ENCODE measurements around the gene SARS1.

Gene SARS1

DNA sequence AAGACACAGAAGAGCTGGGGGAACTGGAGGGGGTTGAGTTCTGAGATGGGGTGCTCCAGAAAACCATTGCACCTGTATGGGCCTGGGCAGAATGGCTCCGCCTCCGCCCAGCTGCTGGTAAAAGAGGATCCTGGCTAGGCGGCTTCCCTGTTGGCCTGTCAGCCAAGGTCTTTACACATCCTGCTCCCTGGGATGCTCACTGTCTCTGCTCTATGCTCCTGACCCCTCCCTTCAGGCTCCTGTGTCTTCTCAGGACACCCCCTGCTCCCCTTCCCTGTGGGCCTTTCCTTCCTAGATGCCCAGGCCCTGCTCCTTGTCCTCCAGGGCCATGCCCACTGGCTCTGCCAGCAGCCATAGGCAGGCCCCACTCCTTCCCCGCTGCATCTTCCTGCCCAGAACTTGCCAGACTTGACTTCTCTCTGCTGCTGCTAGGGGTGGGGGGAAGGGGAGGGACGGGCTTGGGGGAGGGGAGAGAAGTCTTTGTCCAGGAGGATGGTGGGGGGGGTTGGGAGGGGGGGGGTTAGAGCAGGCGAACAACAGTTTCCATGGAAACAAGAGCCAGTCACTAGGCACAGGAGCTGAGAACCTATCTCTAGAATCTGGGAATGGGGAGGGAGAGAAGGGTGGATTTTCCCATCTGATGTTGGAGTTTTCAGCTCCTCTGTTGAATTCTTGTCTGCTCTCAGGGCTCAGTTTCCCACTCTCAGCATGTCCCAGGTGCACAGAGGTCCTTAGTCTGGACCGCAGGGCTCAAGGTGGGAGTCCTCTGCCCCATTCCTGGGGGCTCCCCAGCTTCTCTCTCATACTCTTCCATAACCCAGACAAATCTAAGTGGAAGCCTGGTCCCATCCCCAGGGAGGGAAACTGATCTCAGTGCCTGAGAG is 46.2 kb downstream of the SARS1 start:
- H3K36me3 ChIP-seq (ENCODE audit: insufficient read depth, low read length) = no peaks in the 10 kb centered on the region
- no peaks in the 10 kb centered on the region for H3K9me2 ChIP-seq (replicated peaks; ENCODE audit: low read depth, low read length)
- no peaks in the 10 kb centered on the region for H3K79me2 ChIP-seq (ENCODE audit: insufficient read depth, low read length)
- H3K4me2 ChIP-seq (ENCODE audit: low read depth, low read length, poor library complexity, severe bottlenecking) = no peak overlapping the region
- no peak overlapping the region for H3K4me3 ChIP-seq (ENCODE audit: low read length, poor library complexity, severe bottlenecking)
- no peaks in the 10 kb centered on the region for H3K27me3 ChIP-seq (ENCODE audit: insufficient read depth, low read length, poor library complexity, severe bottlenecking)
- TF ChIP-seq, protein P1, sequence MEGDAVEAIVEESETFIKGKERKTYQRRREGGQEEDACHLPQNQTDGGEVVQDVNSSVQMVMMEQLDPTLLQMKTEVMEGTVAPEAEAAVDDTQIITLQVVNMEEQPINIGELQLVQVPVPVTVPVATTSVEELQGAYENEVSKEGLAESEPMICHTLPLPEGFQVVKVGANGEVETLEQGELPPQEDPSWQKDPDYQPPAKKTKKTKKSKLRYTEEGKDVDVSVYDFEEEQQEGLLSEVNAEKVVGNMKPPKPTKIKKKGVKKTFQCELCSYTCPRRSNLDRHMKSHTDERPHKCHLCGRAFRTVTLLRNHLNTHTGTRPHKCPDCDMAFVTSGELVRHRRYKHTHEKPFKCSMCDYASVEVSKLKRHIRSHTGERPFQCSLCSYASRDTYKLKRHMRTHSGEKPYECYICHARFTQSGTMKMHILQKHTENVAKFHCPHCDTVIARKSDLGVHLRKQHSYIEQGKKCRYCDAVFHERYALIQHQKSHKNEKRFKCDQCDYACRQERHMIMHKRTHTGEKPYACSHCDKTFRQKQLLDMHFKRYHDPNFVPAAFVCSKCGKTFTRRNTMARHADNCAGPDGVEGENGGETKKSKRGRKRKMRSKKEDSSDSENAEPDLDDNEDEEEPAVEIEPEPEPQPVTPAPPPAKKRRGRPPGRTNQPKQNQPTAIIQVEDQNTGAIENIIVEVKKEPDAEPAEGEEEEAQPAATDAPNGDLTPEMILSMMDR (conservative IDR thresholded peaks at IDR 0.05; ENCODE audit: low read length) = no peak
- no peak for TF ChIP-seq EZH2phosphoT487 (IDR thresholded peaks at IDR 0.05; ENCODE audit: borderline replicate concordance)
- H2AFZ ChIP-seq (ENCODE audit: low read length) = no peak overlapping the region
- no peak overlapping the region for H3K9ac ChIP-seq (ENCODE audit: low read depth, low read length, poor library complexity, severe bottlenecking)
- H4K20me1 ChIP-seq (ENCODE audit: insufficient read depth, low read length, poor library complexity, severe bottlenecking) = no peaks in the 10 kb centered on the region
- H3K4me1 ChIP-seq (ENCODE audit: insufficient read depth, low read length, poor library complexity, severe bottlenecking) = no peaks in the 10 kb centered on the region
- no peaks in the 10 kb centered on the region for H3K9me3 ChIP-seq (ENCODE audit: insufficient read depth, low read depth, low read length)
- H3F3A ChIP-seq (ENCODE audit: low read depth) = no peaks in the 10 kb centered on the region

DNA sequence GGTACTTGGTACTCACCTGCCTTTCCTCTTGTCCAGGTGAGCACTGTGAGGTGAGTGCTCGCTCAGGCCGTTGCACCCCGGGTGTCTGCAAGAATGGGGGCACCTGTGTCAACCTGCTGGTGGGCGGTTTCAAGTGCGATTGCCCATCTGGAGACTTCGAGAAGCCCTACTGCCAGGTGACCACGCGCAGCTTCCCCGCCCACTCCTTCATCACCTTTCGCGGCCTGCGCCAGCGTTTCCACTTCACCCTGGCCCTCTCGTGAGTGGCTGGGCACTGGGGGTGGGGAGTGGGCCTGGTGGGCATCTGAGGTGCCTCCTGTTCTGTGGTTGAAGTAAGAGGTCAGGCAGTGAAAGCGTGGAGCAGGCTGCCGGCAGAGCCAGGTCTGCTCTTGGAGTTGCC is 47.3 kb downstream of the SARS1 start:
- no peaks in the 10 kb centered on the region for H3K9me2 ChIP-seq (replicated peaks; ENCODE audit: low read depth, low read length)
- H2AFZ ChIP-seq (ENCODE audit: low read length) = no peak overlapping the region
- no peak overlapping the region for H3K4me3 ChIP-seq (ENCODE audit: low read length, poor library complexity, severe bottlenecking)
- no peaks in the 10 kb centered on the region for H3K9me3 ChIP-seq (ENCODE audit: insufficient read depth, low read depth, low read length)
- TF ChIP-seq EZH2phosphoT487 (IDR thresholded peaks at IDR 0.05; ENCODE audit: borderline replicate concordance) = no peak
- TF ChIP-seq, protein P1 (conservative IDR thresholded peaks at IDR 0.05; ENCODE audit: low read length) = no peak
- H3K4me1 ChIP-seq (ENCODE audit: insufficient read depth, low read length, poor library complexity, severe bottlenecking) = no peaks in the 10 kb centered on the region
- H4K20me1 ChIP-seq (ENCODE audit: insufficient read depth, low read length, poor library complexity, severe bottlenecking) = no peaks in the 10 kb centered on the region
- H3F3A ChIP-seq (ENCODE audit: low read depth) = no peaks in the 10 kb centered on the region
- H3K27me3 ChIP-seq (ENCODE audit: insufficient read depth, low read length, poor library complexity, severe bottlenecking) = no peaks in the 10 kb centered on the region
- no peak overlapping the region for H3K9ac ChIP-seq (ENCODE audit: low read depth, low read length, poor library complexity, severe bottlenecking)
- H3K4me2 ChIP-seq (ENCODE audit: low read depth, low read length, poor library complexity, severe bottlenecking) = no peak overlapping the region
- H3K36me3 ChIP-seq (ENCODE audit: insufficient read depth, low read length) = no peaks in the 10 kb centered on the region
- H3K79me2 ChIP-seq (ENCODE audit: insufficient read depth, low read length) = no peaks in the 10 kb centered on the region

DNA sequence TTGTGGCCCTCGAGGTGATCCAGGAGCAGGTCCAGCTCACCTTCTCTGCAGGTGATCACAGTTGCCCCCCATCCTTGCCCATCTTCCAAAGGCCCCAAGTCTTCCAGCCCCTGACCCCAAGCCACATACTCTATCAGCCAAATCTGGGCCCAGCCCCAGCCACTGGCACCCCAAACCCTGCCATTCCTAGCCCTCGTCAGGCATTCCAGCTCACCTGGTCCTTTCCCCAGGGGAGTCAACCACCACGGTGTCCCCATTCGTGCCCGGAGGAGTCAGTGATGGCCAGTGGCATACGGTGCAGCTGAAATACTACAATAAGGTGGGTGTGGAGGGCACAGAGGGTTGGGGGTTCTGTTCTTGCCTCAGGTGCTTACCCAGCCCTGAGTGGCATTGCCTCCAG is 47.9 kb downstream of the SARS1 start:
- no peaks in the 10 kb centered on the region for H3K27me3 ChIP-seq (ENCODE audit: insufficient read depth, low read length, poor library complexity, severe bottlenecking)
- H3K4me3 ChIP-seq (ENCODE audit: low read length, poor library complexity, severe bottlenecking) = no peak overlapping the region
- H3K4me2 ChIP-seq (ENCODE audit: low read depth, low read length, poor library complexity, severe bottlenecking) = no peak overlapping the region
- TF ChIP-seq EZH2phosphoT487 (IDR thresholded peaks at IDR 0.05; ENCODE audit: borderline replicate concordance) = no peak
- TF ChIP-seq, protein P1 (conservative IDR thresholded peaks at IDR 0.05; ENCODE audit: low read length) = no peak
- H3K9ac ChIP-seq (ENCODE audit: low read depth, low read length, poor library complexity, severe bottlenecking) = no peak overlapping the region
- no peaks in the 10 kb centered on the region for H3F3A ChIP-seq (ENCODE audit: low read depth)
- H3K9me2 ChIP-seq (replicated peaks; ENCODE audit: low read depth, low read length) = no peaks in the 10 kb centered on the region
- no peaks in the 10 kb centered on the region for H3K79me2 ChIP-seq (ENCODE audit: insufficient read depth, low read length)
- H3K36me3 ChIP-seq (ENCODE audit: insufficient read depth, low read length) = no peaks in the 10 kb centered on the region
- H4K20me1 ChIP-seq (ENCODE audit: insufficient read depth, low read length, poor library complexity, severe bottlenecking) = no peaks in the 10 kb centered on the region
- H2AFZ ChIP-seq (ENCODE audit: low read length) = no peak overlapping the region
- H3K9me3 ChIP-seq (ENCODE audit: insufficient read depth, low read depth, low read length) = no peaks in the 10 kb centered on the region
- H3K4me1 ChIP-seq (ENCODE audit: insufficient read depth, low read length, poor library complexity, severe bottlenecking) = no peaks in the 10 kb centered on the region

Measured in Loucy (cell line).